Stimulated activated CD8-positive, alpha-beta memory T cell treated with anti-CD3 and anti-CD28 coated beads, Interleukin-15, amount 100 ng/mL, for 1 hour (primary cell): Measurements from ENCODE around the gene ST6GALNAC3.

ENCODE experiments used
- DNase-seq: peaks from one replicate; pipeline ENCODE4 v3.0.0-alpha.2; 2020; ENCODE audit warnings: low read depth

ST6GALNAC3 gene

GRCh38 chr1:76247261-76247852 lies 172.8 kb downstream of the ST6GALNAC3 start:
- DNase-seq = no peak

GRCh38 chr1:76250271-76250670 lies 175.7 kb downstream of the ST6GALNAC3 start:
- no peak for DNase-seq

GRCh38 chr1:76252431-76252830 lies 177.9 kb downstream of the ST6GALNAC3 start:
- DNase-seq = no peak

- no peak for DNase-seq
Measured at GRCh38 chr1:76254104-76255030, 179.8 kb downstream of the ST6GALNAC3 start.

GRCh38 chr1:76256289-76257223 lies 182.0 kb downstream of the ST6GALNAC3 start:
- no peak for DNase-seq

GRCh38 chr1:76257823-76258222 lies 183.3 kb downstream of the ST6GALNAC3 start:
- no peak for DNase-seq

GRCh38 chr1:76259270-76259669 lies 184.7 kb downstream of the ST6GALNAC3 start:
- no peak for DNase-seq

- no peak for DNase-seq
Measured at GRCh38 chr1:76260279-76260678, 185.7 kb downstream of the ST6GALNAC3 start.

- no peak for DNase-seq
Measured at GRCh38 chr1:76262601-76263000, 188.1 kb downstream of the ST6GALNAC3 start.

GRCh38 chr1:76264642-76265041 lies 190.1 kb downstream of the ST6GALNAC3 start:
- DNase-seq = no peak

- DNase-seq = no peak
Measured at GRCh38 chr1:76266762-76267161, 192.2 kb downstream of the ST6GALNAC3 start.

- DNase-seq = no peak
Measured at GRCh38 chr1:76267631-76268030, 193.1 kb downstream of the ST6GALNAC3 start.

GRCh38 chr1:76268341-76268740 lies 193.8 kb downstream of the ST6GALNAC3 start:
- no peak for DNase-seq

GRCh38 chr1:76269155-76269554 lies 194.6 kb downstream of the ST6GALNAC3 start:
- no peak for DNase-seq

- no peak for DNase-seq
Measured at GRCh38 chr1:76274302-76274701, 199.8 kb downstream of the ST6GALNAC3 start.

GRCh38 chr1:76274718-76275117 lies 200.2 kb downstream of the ST6GALNAC3 start:
- no peak for DNase-seq

- DNase-seq = no peak
Measured at GRCh38 chr1:76278711-76279100, 204.2 kb downstream of the ST6GALNAC3 start.

- no peak for DNase-seq
Measured at GRCh38 chr1:76279101-76279748, 204.7 kb downstream of the ST6GALNAC3 start.

GRCh38 chr1:76281306-76281705 lies 206.8 kb downstream of the ST6GALNAC3 start:
- DNase-seq = no peak

- no peak for DNase-seq
Measured at GRCh38 chr1:76284842-76285241, 210.3 kb downstream of the ST6GALNAC3 start.

GRCh38 chr1:76285578-76286135 lies 211.1 kb downstream of the ST6GALNAC3 start:
- no peak for DNase-seq
